ENCODE data around the gene NRAP.

NRAP gene

DNA sequence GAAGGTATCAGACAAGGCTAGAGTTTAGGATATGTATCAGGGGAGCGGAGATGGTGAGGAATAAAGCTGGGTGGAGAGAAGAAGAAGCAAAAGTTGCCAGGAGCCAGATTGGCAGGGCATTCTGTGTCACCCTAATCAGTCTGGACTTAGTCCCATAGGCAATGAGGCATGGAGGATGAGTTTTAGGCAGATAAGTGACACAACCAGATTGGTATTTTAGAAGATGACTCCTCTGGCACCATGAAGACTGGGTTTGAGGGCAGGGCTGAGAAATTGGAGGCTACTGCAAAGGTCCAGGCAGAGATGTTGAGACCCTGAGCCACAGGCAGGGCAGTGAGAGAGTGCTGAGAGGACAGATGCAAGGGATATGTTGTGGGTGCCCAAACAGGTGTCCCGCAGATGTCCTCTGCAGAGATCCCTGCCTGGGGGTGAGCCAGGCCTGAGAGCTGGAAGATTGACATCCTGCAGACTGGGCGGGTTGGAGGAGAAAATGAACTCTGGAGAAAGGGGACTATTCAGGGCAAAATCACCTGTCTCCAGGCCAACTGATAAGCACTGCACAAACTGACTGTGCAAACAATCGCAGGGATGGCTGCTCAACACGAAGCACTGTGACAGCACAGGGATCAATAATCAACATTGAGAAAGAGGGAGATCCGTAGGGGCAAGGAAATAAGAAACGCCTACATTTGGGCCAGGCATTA lies 122.8 kb downstream of the NRAP start:
- Histone ChIP-seq H3K27me3 (ENCODE audit: control insufficient read depth in 1 of 2, insufficient read depth in 2 of 2, low read length in 2 of 2) (no peaks in the 10 kb centered on the region), H3K4me1 (ENCODE audit: control insufficient read depth in 1 of 2, insufficient read depth in 2 of 2, low read length in 2 of 2) (peaks cover 3 to 8% of the 10 kb centered on the region in 2 donors), H3K27ac (ENCODE audit: low read depth, low read length) (no peak overlapping the region), H3K9ac (ENCODE audit: low read depth in 1 of 2, low read length in 2 of 2) (no peak overlapping the region), H3K4me3 (ENCODE audit: low read depth in 1 of 2, low read length in 2 of 2) (no peak overlapping the region), H3K9me3 (ENCODE audit: control insufficient read depth in 1 of 2, low read length in 2 of 2) (no peaks in the 10 kb centered on the region), H3K36me3 (ENCODE audit: control insufficient read depth in 1 of 2, insufficient read depth in 2 of 2, low read length in 2 of 2) (no peaks in the 10 kb centered on the region)

DNA sequence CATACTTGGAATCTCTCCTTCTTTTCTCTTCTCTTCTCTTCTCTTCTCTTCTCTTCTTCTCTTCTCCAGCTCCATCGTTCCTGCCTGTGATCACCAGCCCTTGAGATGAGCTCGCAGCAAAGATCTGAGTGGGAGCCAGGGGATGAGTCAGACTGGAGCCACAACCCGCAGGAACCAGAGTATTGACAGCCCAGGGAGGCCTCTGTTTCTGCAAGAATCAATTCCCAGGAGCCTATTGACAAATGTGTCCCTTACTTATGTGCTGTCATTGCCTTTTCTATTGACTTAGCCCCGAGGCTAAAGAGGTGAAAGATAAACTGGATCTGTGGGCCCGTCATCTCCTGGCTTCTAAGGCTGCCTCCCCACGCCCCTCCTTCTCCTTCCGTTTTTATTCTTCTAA lies 124.1 kb downstream of the NRAP start:
- Histone ChIP-seq H3K9me3 (ENCODE audit: control insufficient read depth in 1 of 2, low read length in 2 of 2) (no peaks in the 10 kb centered on the region), H3K36me3 (ENCODE audit: control insufficient read depth in 1 of 2, insufficient read depth in 2 of 2, low read length in 2 of 2) (no peaks in the 10 kb centered on the region), H3K4me3 (ENCODE audit: low read depth in 1 of 2, low read length in 2 of 2) (no peak overlapping the region), H3K9ac (ENCODE audit: low read depth in 1 of 2, low read length in 2 of 2) (no peak overlapping the region), H3K4me1 (ENCODE audit: control insufficient read depth in 1 of 2, insufficient read depth in 2 of 2, low read length in 2 of 2) (peaks cover 3 to 8% of the 10 kb centered on the region in 2 donors), H3K27me3 (ENCODE audit: control insufficient read depth in 1 of 2, insufficient read depth in 2 of 2, low read length in 2 of 2) (no peaks in the 10 kb centered on the region), H3K27ac (ENCODE audit: low read depth, low read length) (no peak overlapping the region)
